H1 (cell line): ENCODE results near the gene MBTPS1. TPM values are rescaled to one million over a fixed set of nuclear protein-coding genes. Genes with fewer than 3 reads are reported as not detected.

Experiments
- CEBPB ChIP-seq: IDR thresholded peaks from 2 replicates; pipeline ENCODE4 v1.6.1; 2012; ENCODE audit warnings: low read depth, low read length
- EP300 ChIP-seq, 2 experiments: IDR thresholded peaks; 1 replicate in 1 of 2; 2 replicates in 1 of 2; pipeline ENCODE4 v1.6.1; 2011 to 2012; ENCODE audit warnings: low read depth in 2 of 2, low read length in 2 of 2, mild to moderate bottlenecking in 2 of 2, borderline replicate concordance in 1 of 2, inconsistent platforms in 1 of 2, moderate library complexity in 1 of 2
- HDAC6 ChIP-seq: IDR thresholded peaks from one replicate; pipeline ENCODE4 v1.7.1; 2012; ENCODE audit warnings: low read depth, mild to moderate bottlenecking, inconsistent platforms, low read length, moderate library complexity
- RNF2 ChIP-seq: fragments of 200-900, 300-1000 bp; sonication (generic); IDR thresholded peaks from 2 replicates; pipeline ENCODE4 v1.7.1; 2016; ENCODE audit warnings: borderline replicate concordance, low read depth, mild to moderate bottlenecking, antibody characterized with exemption, low read length; ENCODE audit not compliant: poor library complexity, severe bottlenecking; ENCODE audit errors: missing control alignments
- SP1 ChIP-seq: IDR thresholded peaks from 2 replicates; pipeline ENCODE4 v1.6.1; 2011; ENCODE audit warnings: low read depth, low read length
- TEAD4 ChIP-seq: IDR thresholded peaks from 2 replicates; pipeline ENCODE4 v1.6.1; 2012; ENCODE audit warnings: low read depth, low read length, inconsistent platforms, mixed read lengths
- polyA plus RNA-seq, 7 experiments: library from polyadenylated mRNA; depleted of rRNA in 3 of 7; stranded (reverse) in 5 of 7; unstranded in 2 of 7; fragments of >200 nt in 5 of 7; fragments of 200-250 nt in 2 of 7; gene quantifications; 1 replicate in 5 of 7; 2 replicates in 1 of 7; 4 replicates in 1 of 7; pipeline versions ENCODE4 v1.2.1 to v1.2.3, GENCODE V29; 2011 to 2013; ENCODE audit warnings: missing spikeins in 2 of 7, mixed read lengths in 2 of 7
- total RNA-seq: library from RNA; stranded (reverse); fragmentation: NEBNext Ultra II Directional; extraction: Animal tissue kit (Norgen Biotek cat#: 25700); gene quantifications from 2 replicates; pipeline ENCODE4 v1.2.1, GENCODE V29; 2021
- TF ChIP-seq, protein P1 (sequence below): IDR thresholded peaks from 2 replicates; pipeline ENCODE4 v1.6.1; 2012; ENCODE audit warnings: low read length, inconsistent platforms

MBTPS1 gene
- total and polyA plus RNA-seq, 2 of the 8 experiments (the other 6 are each of a cell fraction or from before 2014, with no cell fraction given) = 30.6 to 53.3 TPM

DNA sequence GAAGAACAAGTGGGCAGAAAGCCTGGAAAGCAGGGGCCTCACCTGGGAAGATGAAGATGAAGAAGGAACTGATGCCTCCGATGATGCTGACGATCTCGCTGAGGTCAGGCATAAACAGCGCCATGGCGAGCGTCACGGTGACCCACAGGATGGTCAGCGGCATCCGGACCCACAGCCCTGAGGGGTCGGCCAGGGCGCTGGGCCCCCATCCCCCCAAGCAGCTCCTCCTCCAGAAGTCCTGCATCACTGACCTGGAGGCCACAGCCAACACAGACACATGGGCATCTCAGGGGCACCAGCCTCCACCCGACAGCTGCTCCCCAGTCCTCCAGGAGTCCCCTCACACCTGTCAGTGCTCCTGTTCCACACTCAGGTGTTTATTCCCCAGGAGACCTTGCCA lies 100.3 kb downstream of the MBTPS1 start (continued):
- no peak for TF ChIP-seq TEAD4
- no peak for TF ChIP-seq HDAC6
- TF ChIP-seq RNF2 = no peak
- TF ChIP-seq, protein P1, sequence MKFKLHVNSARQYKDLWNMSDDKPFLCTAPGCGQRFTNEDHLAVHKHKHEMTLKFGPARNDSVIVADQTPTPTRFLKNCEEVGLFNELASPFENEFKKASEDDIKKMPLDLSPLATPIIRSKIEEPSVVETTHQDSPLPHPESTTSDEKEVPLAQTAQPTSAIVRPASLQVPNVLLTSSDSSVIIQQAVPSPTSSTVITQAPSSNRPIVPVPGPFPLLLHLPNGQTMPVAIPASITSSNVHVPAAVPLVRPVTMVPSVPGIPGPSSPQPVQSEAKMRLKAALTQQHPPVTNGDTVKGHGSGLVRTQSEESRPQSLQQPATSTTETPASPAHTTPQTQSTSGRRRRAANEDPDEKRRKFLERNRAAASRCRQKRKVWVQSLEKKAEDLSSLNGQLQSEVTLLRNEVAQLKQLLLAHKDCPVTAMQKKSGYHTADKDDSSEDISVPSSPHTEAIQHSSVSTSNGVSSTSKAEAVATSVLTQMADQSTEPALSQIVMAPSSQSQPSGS = no peak
- TF ChIP-seq CEBPB = no peak
- no peak for TF ChIP-seq SP1
- no peak for TF ChIP-seq EP300 (IDR thresholded peaks at IDR 0.05; ENCODE audit: borderline replicate concordance in 1 of 2, low read depth in 2 of 2, low read length in 2 of 2)
- TF ChIP-seq, all 59 proteins: peak for 0
